DND-41 (cell line): ENCODE results near the gene TRMU.

Source experiments
- EZH2 ChIP-seq: IDR thresholded peaks from 3 replicates; pipeline ENCODE4 v1.6.1; 2012; ENCODE audit warnings: borderline replicate concordance, low read depth, mild to moderate bottlenecking, moderate library complexity, low read length, inconsistent platforms; ENCODE audit not compliant: severe bottlenecking
- TF ChIP-seq, protein P1 (sequence below): IDR thresholded peaks from 2 replicates; pipeline ENCODE4 v1.5.1; 2012; ENCODE audit warnings: borderline replicate concordance, low read length, moderate library complexity, mild to moderate bottlenecking; ENCODE audit not compliant: poor library complexity, severe bottlenecking; ENCODE audit errors: extremely low read depth

- TF ChIP-seq, protein P1, sequence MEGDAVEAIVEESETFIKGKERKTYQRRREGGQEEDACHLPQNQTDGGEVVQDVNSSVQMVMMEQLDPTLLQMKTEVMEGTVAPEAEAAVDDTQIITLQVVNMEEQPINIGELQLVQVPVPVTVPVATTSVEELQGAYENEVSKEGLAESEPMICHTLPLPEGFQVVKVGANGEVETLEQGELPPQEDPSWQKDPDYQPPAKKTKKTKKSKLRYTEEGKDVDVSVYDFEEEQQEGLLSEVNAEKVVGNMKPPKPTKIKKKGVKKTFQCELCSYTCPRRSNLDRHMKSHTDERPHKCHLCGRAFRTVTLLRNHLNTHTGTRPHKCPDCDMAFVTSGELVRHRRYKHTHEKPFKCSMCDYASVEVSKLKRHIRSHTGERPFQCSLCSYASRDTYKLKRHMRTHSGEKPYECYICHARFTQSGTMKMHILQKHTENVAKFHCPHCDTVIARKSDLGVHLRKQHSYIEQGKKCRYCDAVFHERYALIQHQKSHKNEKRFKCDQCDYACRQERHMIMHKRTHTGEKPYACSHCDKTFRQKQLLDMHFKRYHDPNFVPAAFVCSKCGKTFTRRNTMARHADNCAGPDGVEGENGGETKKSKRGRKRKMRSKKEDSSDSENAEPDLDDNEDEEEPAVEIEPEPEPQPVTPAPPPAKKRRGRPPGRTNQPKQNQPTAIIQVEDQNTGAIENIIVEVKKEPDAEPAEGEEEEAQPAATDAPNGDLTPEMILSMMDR, result no peak
- TF ChIP-seq EZH2, result no peak
Observed at GRCh38 chr22:46366801-46367706, 31.5 kb downstream of the TRMU start.
